PC-3 (cell line): ENCODE results near the gene HGD.

ENCODE experiments used
- EZH2 ChIP-seq: fragments of 300-600 bp; sonication (generic); IDR thresholded peaks from one replicate; pipeline ENCODE4 v1.6.1; 2017; ENCODE audit warnings: antibody characterized with exemption, mild to moderate bottlenecking, low read length; ENCODE audit not compliant: unreplicated experiment
- EZH2phosphoT487 ChIP-seq: fragments of 300-600 bp; sonication (generic); IDR thresholded peaks from 2 replicates; pipeline ENCODE4 v1.6.1; 2018; ENCODE audit warnings: mild to moderate bottlenecking, antibody characterized with exemption, low read length, borderline replicate concordance
- TF ChIP-seq, protein P1 (sequence below): fragments of 300-600 bp; sonication (generic); conservative IDR thresholded peaks from 2 replicates; pipeline ENCODE4 v1.5.1; 2017; ENCODE audit warnings: antibody characterized with exemption, low read depth, mild to moderate bottlenecking, low read length

- TF ChIP-seq EZH2phosphoT487 = no peak
- TF ChIP-seq, protein P1, sequence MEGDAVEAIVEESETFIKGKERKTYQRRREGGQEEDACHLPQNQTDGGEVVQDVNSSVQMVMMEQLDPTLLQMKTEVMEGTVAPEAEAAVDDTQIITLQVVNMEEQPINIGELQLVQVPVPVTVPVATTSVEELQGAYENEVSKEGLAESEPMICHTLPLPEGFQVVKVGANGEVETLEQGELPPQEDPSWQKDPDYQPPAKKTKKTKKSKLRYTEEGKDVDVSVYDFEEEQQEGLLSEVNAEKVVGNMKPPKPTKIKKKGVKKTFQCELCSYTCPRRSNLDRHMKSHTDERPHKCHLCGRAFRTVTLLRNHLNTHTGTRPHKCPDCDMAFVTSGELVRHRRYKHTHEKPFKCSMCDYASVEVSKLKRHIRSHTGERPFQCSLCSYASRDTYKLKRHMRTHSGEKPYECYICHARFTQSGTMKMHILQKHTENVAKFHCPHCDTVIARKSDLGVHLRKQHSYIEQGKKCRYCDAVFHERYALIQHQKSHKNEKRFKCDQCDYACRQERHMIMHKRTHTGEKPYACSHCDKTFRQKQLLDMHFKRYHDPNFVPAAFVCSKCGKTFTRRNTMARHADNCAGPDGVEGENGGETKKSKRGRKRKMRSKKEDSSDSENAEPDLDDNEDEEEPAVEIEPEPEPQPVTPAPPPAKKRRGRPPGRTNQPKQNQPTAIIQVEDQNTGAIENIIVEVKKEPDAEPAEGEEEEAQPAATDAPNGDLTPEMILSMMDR = no peak
- no peak for TF ChIP-seq EZH2
These were observed at the start of gene HGD for GRCh38 chr3:120682095-120682681.
